GM19035 (cell line): ENCODE results near the gene CHAC1.

Experiments
- ATAC-seq: cut with Tn5 transposase; IDR thresholded peaks from one replicate; pipeline ENCODE4 v1.9.1; 2021; ENCODE audit not compliant: unreplicated experiment

CHAC1 gene

GRCh38 chr15:40982855-40983254 lies 29.6 kb downstream of the CHAC1 start:
- ATAC-seq, result no peak

DNA sequence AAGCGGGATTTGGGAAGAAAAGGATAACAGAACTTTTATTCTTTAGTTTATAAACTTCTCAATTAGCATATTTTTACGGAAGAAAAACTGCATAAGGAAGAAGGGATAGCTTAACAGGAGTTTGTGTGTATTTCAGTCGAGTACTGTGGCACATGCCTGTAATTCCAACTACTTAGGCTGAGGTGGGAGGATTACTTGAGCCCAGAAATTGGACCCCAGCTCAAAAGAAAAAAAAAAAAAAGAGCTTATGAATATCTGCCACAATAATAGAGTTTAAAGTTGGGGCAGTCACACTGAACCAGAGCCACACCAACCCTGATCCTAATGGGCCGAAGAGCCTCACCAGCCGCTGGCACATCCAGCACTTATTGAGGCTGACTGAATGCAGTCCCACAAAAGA lies 31.1 kb downstream of the CHAC1 start:
- ATAC-seq, result no peak

DNA sequence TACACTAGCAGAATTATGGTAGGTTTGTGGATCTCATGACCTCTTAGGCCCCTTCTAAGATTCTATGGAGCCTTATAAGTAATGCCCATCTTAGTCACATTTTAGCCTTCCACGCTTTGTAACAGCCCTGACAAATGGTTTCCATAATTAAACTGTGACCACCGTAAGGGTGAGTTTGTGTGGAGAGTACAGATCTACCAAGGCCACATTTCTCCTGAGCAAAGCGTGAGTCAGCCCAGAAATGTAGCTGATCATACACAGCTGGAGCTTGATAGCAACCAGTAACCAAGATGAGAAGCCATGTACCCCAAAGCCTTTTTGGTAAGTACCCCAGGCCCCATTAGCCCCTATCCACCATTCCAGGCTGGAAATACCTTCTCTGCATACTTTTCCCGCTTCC lies 31.7 kb downstream of the CHAC1 start:
- no peak for ATAC-seq

DNA sequence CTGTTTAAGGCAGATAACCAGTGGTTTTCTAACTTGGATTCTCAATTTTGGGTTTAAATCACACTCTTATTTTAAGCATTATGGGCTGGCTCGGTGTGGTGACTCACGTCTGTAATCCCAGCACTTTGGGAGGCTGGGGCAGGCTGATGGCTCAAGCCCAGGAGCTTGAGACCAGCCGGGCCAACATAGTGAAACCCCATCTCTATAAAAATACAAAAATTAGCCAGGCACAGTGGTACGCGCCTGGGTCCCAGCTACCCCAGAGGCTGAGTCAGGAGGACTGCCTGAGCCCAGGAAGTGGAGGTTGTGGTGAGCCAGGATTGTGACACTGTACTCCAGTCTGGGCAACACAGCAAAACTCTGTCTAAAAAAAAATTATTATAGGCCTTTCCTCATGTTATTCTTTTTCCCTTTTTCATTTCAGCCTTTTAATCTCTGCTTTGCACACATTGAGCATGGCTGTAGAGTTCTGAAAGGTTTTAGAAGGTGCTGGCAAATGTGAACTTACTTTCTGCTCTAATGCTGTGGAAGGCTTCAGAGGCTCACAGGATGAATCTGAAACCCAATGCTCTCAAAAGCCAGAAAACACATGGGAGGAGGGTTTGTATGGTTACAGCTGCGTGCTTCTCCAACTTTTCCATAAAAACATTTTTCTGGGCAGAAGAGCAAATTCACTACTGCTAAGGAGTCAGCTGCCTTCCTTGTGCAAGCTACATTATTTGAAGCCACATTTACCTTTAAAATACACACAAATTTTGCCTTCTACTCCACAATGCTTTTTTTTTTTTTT lies 32.5 kb downstream of the CHAC1 start:
- ATAC-seq, result no peak

DNA sequence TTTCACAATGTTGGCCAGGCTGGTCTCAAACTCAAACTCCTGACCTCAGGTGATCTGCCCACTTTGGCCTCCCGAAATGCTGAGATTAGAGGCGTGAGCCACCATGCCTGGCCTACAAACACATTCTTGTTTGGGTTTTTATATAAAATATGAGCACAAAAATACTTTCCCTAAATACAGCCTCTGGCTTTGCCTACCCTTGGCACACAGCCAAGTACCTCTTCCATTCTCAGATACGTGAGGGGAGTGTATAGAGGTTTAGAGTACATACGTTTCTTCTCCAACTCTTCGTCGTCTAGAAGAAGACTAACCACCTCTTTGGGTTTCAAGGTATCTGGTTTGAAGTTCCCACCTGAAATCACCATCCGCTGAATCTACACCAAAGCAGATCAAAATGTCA lies 33.5 kb downstream of the CHAC1 start:
- no peak for ATAC-seq

DNA sequence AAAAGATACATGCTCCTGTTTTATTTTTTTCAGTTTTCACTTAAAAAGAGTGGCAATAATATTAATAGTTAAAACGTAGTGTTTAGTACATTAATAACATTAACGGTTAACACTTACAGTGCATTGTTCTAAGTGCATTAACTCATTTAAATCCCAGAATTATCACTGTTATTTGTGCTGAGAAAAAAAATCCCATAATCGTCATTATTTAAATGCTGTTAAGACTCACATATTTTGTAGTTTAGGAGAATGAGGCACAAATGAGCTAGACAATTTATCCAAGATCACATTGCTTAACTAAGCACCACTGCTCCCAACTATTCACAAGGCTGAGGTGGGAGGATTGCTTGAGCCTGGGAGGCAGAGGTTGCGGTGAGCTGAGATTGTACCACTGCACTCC lies 34.9 kb downstream of the CHAC1 start:
- no peak for ATAC-seq

DNA sequence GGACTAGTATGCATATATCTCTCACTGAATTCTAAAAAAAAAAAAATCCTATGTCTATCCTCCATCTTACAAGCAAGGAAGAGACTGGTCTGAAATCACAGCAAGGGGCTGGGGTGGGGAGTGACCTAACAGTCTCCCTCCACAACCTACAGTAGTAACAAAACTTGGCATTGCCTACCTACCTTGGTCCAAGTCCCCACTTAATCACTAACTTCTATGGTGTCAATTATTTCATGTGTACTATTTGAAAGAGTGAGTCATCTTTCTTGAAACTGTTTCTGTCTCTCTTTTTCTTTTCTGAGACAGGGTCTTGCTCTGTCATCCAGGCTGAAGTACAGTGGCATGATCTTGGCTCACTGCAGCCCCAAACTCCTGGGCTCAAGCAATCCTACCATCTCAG lies 36.8 kb downstream of the CHAC1 start:
- no peak for ATAC-seq

DNA sequence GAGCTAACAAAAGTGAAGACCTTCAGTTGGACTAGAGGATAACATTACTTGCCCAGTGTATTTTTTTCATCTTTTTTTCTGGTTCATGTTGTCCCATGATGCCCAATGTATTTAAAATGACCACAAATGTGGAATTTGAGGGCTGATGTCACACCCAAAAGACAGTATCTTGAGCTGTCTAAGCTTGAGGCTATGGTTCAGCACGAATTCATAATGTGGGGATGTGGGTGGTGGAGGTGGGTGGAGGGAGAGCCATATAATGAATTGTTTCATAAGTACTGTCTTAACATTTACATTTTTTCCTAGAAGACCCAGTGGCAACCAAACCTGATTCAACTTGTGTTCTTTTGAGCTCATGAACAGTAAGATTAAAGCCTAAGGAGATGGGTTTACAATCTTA lies 37.5 kb downstream of the CHAC1 start:
- ATAC-seq, result no peak

- ATAC-seq, result no peak
Observed at GRCh38 chr15:40991355-40991754, 38.1 kb downstream of the CHAC1 start.

DNA sequence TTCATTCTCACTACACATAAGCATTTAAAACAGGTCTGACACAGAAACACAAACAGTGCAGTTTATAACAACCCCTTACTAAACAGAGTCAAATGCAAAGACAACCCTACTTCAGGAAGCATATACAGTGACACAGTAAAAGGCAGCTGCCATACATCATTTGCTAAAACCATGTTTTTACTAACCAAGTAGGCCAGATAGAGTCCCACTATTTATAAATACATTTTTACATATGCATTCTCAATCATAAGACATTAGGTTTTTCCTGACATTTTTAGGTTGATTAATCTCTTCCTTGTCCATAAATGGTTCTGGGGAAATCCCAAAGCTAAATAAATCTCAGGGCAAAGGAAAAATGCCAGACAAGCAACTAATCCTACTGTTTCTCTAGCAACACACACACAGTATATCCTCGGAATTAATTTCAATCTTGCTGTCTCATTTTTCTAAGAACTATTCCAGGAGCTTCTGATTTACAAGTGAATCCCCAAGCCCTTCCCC lies 39.0 kb downstream of the CHAC1 start:
- no peak for ATAC-seq

GRCh38 chr15:40992825-40993224 lies 39.6 kb downstream of the CHAC1 start:
- no peak for ATAC-seq

DNA sequence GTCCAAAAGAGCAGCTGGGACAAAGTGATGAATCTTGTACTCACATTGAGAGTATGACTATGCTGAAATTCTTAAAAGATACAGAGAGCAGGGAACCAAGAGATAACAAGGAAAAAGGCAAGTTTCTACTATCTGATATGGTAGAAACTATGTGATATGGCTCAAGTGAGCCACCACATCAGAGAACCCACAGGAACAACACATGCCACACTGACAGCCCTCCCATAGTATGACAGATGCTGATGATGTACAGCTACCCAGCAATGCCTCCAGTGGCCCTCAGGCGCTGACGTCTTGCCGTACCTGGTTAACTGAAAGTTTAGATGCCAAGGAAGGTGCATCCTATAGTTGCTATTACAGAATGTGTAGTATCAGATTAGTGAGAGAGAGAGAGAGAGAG lies 42.4 kb downstream of the CHAC1 start:
- ATAC-seq, result no peak

DNA sequence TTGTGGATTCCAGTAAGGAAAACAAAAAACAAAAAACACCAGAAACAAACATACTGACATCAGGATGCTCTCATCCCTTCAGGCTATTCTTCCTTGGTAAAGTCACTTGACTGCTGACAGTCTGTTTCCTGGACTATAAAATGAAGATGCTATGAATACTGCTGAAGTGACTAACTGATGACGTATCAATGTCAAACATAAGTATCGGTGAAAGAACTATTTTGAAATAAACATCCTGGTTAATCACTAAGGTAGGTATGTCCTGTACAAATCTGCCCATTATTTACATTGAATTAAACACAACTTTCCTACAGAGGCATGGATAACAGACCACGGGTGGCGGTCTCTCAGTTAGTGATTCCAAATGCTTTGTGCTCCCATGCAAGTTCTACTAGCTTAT lies 45.9 kb downstream of the CHAC1 start:
- ATAC-seq, result no peak

DNA sequence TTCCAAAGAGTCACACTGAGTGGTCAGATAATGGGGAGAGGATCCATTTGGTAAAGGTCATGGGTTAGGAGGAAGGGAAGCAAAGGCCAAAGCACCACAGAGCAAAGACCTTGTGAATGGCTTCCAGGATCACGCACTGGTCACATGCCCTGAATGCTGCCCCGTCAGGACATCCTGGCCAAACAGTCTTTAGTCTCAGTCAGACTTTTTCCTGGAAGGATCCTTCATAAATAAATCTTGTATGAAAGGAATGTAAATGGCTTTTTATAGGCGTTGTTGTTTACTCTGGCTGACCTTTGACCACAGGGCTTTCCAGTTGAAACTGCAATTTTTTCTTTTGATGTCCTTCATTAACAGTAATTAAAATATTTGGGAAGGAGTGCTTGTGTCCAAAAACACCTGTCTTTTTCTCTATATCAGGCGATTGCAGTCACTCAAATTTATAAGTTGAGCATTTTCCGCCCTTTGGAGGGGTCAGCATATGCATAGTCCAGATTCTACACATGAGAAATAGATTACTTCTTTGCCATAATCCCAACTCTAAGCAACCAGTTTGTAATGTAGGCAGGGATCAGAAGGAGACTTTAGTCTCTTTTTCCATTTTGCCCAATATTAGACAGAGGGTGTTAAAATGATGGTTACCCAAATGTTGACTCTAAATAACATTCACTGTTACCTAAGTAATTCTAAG lies 48.4 kb downstream of the CHAC1 start:
- ATAC-seq, result no peak

GRCh38 chr15:41004490-41004889 lies 51.2 kb downstream of the CHAC1 start:
- ATAC-seq, result no peak
